HPDE6-E6E7 (cell line): ENCODE results near the gene LYRM2.
A peak's percentile ranks its signal among the peaks of the same experiment; 100 is the strongest.
"Not testable (repeated sequence)": the region's sequence is repeated elsewhere in the genome, so short reads cannot be mapped to it uniquely, and the experiment has no call there.

Experiments used
- DNase-seq: peaks from one replicate; pipeline ENCODE4 v3.0.0; 2011; ENCODE audit warnings: missing footprints; ENCODE audit errors: extremely low spot score

LYRM2 gene

GRCh38 chr6:89649682-89650081, 11.1 kb upstream of the LYRM2 start:
- no peak for DNase-seq

- DNase-seq: no peak
Observed at GRCh38 chr6:89644864-89645263, 6.3 kb upstream of the LYRM2 start.

- no peak for DNase-seq
Observed at GRCh38 chr6:89643406-89643805, 4.9 kb upstream of the LYRM2 start.

- DNase-seq: no peak
Observed at GRCh38 chr6:89642956-89643355, 4.4 kb upstream of the LYRM2 start.

GRCh38 chr6:89641581-89641980, 3.0 kb upstream of the LYRM2 start:
- not testable (repeated sequence) for DNase-seq

GRCh38 chr6:89640804-89641203, 2.3 kb upstream of the LYRM2 start:
- no peak for DNase-seq

- no peak for DNase-seq
Observed at GRCh38 chr6:89637960-89638319, 607 bp downstream of the LYRM2 start.

- not testable (repeated sequence) for DNase-seq
Observed at GRCh38 chr6:89636412-89636811, 2.1 kb downstream of the LYRM2 start.

- DNase-seq: no peak
Observed at GRCh38 chr6:89630488-89630887, 8.1 kb downstream of the LYRM2 start.

GRCh38 chr6:89623749-89624148, 14.8 kb downstream of the LYRM2 start:
- no peak for DNase-seq

- no peak for DNase-seq
Observed at GRCh38 chr6:89619567-89619966, 19.0 kb downstream of the LYRM2 start.

GRCh38 chr6:89618026-89618425, 20.5 kb downstream of the LYRM2 start:
- no peak for DNase-seq

GRCh38 chr6:89616531-89616930, 22.0 kb downstream of the LYRM2 start:
- no peak for DNase-seq

GRCh38 chr6:89615882-89616281, 22.7 kb downstream of the LYRM2 start:
- no peak for DNase-seq

GRCh38 chr6:89613790-89614189, 24.8 kb downstream of the LYRM2 start:
- DNase-seq: no peak

GRCh38 chr6:89612121-89612520, 26.4 kb downstream of the LYRM2 start:
- no peak for DNase-seq

GRCh38 chr6:89611666-89612065, 26.9 kb downstream of the LYRM2 start:
- DNase-seq: no peak

- peak; percentile 43 for DNase-seq
Observed at GRCh38 chr6:89610149-89610642, 28.4 kb downstream of the LYRM2 start.

- no peak for DNase-seq
Observed at GRCh38 chr6:89605861-89606260, 32.7 kb downstream of the LYRM2 start.

GRCh38 chr6:89604653-89605052, 33.9 kb downstream of the LYRM2 start:
- no peak for DNase-seq

GRCh38 chr6:89602166-89602565, 36.4 kb downstream of the LYRM2 start:
- no peak for DNase-seq

- no peak for DNase-seq
Observed at GRCh38 chr6:89599727-89600126, 38.8 kb downstream of the LYRM2 start.

GRCh38 chr6:89597988-89598387, 40.6 kb downstream of the LYRM2 start:
- DNase-seq: peak; percentile 82

- DNase-seq: no peak
Observed at GRCh38 chr6:89597372-89597771, 41.2 kb downstream of the LYRM2 start.

- DNase-seq: no peak
Observed at GRCh38 chr6:89596484-89596883, 42.1 kb downstream of the LYRM2 start.
